Fibroblast of villous mesenchyme (primary cell): ENCODE data around the gene LAMA5. TPM values are rescaled to one million over a fixed set of nuclear protein-coding genes. Genes with fewer than 3 reads are reported as not detected.

ENCODE experiments used
- DNase-seq: peaks from one replicate; pipeline ENCODE4 v3.0.0-alpha.2; 2010; ENCODE audit warnings: low read depth
- H3K4me3 ChIP-seq: 2 replicates; pipeline ENCODE4 v1.5.1; 2011; ENCODE audit warnings: low read depth, mild to moderate bottlenecking, low read length
- total RNA-seq: library from RNA; depleted of rRNA; stranded (reverse); fragments of >200 nt; gene quantifications from 2 replicates; pipeline ENCODE4 v1.2.3, GENCODE V29; 2012
- TF ChIP-seq, protein P1 (sequence below): IDR thresholded peaks from 2 replicates; pipeline ENCODE4 v1.5.1; 2012; ENCODE audit warnings: low read depth, mild to moderate bottlenecking, low read length; ENCODE audit not compliant: insufficient read depth

The LAMA5 gene
- total RNA-seq, 1 donor: 55.3 TPM

DNA sequence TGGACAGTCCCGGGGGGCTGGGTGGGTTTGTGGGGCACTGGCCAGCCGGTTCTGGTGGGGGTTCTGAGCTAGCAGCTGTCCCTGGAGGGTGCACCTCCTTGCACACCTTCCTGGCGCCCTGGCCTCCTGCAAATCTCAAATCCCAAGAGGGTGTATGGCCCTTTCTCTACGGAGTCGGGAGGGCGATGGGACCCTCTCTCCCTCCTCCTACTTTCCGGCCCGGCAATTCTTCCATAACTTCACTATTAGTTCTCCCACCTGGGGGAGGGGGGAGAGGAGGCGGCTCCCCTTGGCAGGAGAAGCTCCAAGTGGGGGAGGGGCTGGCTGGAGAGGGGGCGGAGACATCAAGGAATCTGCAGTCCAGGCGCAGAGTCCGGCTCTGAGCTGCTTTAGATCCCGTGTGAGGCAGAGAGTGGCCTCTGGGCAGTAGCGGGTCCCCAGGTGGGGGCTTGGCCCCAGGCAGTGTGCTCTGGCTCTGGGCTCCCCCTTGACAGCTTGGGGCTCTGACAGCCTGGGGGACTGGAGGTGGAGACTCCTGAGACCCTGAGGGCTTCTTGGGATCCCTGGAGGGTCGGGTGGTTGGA, 1.4 kb upstream of the LAMA5 start:
- H3K4me3 ChIP-seq: peak overlapping the region; percentile 33
- TF ChIP-seq, protein P1, sequence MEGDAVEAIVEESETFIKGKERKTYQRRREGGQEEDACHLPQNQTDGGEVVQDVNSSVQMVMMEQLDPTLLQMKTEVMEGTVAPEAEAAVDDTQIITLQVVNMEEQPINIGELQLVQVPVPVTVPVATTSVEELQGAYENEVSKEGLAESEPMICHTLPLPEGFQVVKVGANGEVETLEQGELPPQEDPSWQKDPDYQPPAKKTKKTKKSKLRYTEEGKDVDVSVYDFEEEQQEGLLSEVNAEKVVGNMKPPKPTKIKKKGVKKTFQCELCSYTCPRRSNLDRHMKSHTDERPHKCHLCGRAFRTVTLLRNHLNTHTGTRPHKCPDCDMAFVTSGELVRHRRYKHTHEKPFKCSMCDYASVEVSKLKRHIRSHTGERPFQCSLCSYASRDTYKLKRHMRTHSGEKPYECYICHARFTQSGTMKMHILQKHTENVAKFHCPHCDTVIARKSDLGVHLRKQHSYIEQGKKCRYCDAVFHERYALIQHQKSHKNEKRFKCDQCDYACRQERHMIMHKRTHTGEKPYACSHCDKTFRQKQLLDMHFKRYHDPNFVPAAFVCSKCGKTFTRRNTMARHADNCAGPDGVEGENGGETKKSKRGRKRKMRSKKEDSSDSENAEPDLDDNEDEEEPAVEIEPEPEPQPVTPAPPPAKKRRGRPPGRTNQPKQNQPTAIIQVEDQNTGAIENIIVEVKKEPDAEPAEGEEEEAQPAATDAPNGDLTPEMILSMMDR: no peak
- no peak for DNase-seq

DNA sequence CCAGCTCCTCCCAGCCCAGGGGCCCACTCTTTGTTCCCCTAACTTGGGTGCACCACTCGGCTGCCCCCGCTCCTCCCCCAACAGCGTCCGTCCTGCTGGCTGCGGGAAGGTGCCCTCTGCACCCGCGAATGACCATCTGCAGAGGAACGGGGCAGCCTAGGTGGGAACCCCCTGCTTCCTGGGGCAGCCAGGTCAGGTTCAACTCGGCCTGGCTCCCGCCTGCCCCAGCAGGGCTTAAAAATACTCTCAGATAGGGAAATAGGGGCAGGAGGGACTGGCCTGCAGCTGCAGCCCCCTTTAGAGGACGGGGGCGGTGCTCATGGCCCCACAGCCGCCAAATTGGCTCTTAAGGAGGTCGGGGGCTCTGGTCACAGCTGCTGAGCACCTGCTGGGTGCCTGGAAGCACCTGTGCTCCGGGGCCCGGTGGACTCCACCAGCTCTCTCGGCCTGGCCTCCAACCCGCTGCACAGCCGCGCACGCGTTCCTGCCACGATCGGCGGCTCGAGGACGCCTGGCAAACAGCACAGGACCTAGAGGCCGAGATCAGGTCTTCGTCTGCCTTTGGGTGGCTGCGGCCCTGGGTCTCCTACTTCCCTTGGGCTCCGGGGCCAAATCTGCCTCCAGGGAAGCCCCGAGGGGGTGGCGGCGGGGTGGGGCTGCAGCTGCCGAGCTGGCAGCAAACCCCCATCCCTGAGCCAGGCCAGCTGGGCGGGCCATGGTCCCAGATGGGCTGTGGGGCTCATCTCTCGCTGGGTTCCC, 700 bp upstream of the LAMA5 start:
- peak overlapping the region; percentile 44 for H3K4me3 ChIP-seq
- no peak for DNase-seq
- TF ChIP-seq, protein P1: no peak

DNA sequence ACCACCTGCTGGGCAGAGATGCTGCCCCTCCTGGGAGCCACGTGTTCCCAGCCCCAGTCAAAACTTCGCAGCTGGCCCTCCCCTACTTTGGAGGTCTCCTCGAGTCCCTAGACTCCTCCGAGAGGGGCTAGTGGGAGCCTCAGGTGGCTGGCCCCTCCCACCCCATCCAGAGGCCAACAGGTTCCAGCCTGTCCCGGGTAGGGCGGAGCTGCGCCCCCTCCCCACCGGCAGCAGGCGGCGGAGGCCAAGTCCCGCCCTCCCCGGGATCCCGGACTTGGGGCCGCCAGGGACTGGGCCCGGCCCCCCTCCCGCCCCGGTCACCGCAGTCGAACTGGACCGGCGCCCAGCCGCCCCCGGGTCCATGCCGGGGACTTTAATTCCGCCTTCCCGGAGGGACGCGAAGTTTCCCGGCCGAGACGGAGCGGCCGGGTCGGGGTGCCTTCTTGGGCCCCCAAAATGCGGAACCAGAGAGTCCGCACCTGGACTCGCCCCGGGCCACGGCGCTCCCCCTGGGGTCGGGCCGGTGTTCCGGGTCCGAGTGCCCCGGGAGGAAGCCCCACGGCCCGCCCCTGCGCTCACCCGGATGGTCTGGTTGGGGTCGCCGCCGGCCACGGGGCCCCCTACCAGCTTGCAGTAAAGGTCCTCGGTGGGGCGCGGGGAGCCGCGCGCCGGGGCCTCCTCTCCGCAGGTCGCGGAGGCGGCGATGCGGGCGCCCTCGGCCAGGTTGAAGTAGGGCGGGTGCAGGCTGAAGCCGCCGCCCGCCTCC, 559 bp downstream of the LAMA5 start:
- peak overlapping the region; percentile 77 for H3K4me3 ChIP-seq
- no peak for DNase-seq
- TF ChIP-seq, protein P1: no peak

DNA sequence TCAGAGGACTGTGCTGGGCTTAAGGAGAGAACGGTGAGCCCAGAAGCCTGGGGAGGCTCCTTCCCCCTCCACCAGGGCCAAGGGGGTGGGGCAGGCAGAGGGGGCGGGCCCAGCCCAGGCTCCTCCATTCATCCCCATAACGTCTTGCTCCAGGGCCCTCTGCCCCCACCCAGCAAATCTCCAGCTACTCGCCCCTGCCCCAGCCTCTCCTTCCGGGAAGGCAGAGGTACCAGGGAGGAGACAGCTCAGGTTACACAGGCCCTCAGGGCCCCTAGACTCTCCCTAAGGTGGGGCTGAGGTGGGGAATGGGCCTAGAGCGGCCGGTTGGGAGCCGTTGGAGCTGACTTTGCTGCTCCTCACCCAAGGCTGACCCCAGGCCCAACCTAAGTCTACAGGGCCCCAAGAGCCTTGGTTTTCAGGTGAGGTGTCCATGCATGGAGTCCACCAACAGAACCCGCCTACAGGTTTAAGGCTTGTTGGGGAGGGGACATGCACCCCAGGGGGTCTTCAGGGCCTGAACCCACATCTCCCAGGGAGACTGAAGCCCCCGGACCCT, 1.2 kb downstream of the LAMA5 start:
- DNase-seq: no peak
- peak overlapping the region; percentile 77 for H3K4me3 ChIP-seq
- TF ChIP-seq, protein P1: no peak

DNA sequence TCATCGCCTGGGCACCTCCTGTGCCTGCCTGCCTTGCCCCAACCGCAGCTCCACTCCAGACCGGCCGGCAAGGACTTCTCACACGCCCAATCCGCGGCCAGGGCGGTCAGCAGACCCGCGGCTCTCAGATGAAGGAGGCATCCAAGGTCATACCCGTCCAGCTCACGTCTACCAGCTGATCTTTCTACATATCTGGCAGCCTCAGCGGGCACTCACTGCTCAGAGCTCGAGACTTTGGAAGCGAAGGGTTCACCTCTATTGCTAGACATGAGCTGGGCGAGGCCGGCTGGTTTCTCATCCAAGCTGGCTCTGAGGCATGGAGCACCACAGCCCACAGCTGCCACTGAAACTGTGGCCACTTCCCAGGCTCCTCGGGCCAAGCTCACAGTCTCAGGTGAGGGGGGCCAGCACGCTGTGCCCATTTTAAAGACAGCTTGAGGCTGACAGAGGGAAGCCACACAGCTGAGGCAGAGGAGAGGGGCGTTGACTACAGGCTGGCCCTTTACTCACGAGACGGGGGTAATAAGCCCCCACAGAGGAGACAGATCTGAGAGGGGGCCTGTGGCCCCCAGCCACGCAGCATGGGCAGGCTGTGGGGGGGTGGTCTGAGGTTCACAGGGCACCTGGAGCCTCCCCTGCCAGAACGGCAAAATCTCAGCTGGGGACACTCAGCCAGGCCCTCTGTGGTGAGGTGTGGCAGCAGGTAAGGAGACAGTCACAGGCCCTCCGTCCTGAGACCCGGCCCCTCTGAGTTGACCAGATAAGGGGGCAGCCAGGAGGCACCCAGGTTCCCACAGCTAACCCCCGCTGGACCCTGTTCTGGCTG, 2.0 kb downstream of the LAMA5 start:
- DNase-seq: no peak
- TF ChIP-seq, protein P1: no peak
- H3K4me3 ChIP-seq: peak overlapping the region; percentile 77
